Endodermal cell (in vitro differentiated cells): ENCODE measurements around the gene BARX2. TPM values are rescaled to one million over a fixed set of nuclear protein-coding genes. Genes with fewer than 3 reads are reported as not detected.

Experiments used
- DNase-seq: peaks from one replicate; pipeline ENCODE4 v3.0.0-alpha.2; 2017
- H3K27ac ChIP-seq: 2 replicates; pipeline ENCODE4 v1.5.1; 2013; ENCODE audit warnings: mild to moderate bottlenecking, low read depth, low read length, moderate library complexity
- H3K27me3 ChIP-seq: 2 replicates; pipeline ENCODE4 v1.6.1; 2013; ENCODE audit warnings: mild to moderate bottlenecking, low read length, moderate library complexity; ENCODE audit not compliant: insufficient read depth, control insufficient read depth, poor library complexity, severe bottlenecking
- H3K36me3 ChIP-seq: 2 replicates; pipeline ENCODE4 v1.7.0; 2013; ENCODE audit warnings: mild to moderate bottlenecking, low read length, moderate library complexity; ENCODE audit not compliant: control insufficient read depth, insufficient read depth
- H3K4me1 ChIP-seq: one replicate; pipeline ENCODE4 v1.7.0; 2013; ENCODE audit warnings: low read length; ENCODE audit not compliant: control insufficient read depth, insufficient read depth
- H3K4me3 ChIP-seq: 2 replicates; pipeline ENCODE4 v1.5.1; 2013; ENCODE audit warnings: mild to moderate bottlenecking, low read length, moderate library complexity
- H3K9ac ChIP-seq: 2 replicates; pipeline ENCODE4 v1.6.1; 2013; ENCODE audit warnings: mild to moderate bottlenecking, low read length, moderate library complexity; ENCODE audit not compliant: poor library complexity, severe bottlenecking; ENCODE audit errors: extremely low read depth
- H3K9me3 ChIP-seq: 2 replicates; pipeline ENCODE4 v1.6.1; 2013; ENCODE audit warnings: mild to moderate bottlenecking, low read length, moderate library complexity; ENCODE audit not compliant: control insufficient read depth
- H3K27ac Mint-ChIP-seq: 2 replicates; pipeline ENCODE4 v1.8.0; 2020; ENCODE audit warnings: mixed read lengths
- H3K27me3 Mint-ChIP-seq: 2 replicates; pipeline ENCODE4 v1.8.0; 2021; ENCODE audit warnings: mild to moderate bottlenecking, mixed read lengths; ENCODE audit not compliant: insufficient read depth
- H3K36me3 Mint-ChIP-seq: 2 replicates; pipeline ENCODE4 v1.8.0; 2020; ENCODE audit warnings: low read depth, mixed read lengths
- H3K4me1 Mint-ChIP-seq: 2 replicates; pipeline ENCODE4 v1.8.0; 2020; ENCODE audit warnings: mixed read lengths
- H3K4me3 Mint-ChIP-seq: 2 replicates; pipeline ENCODE4 v1.8.0; 2020; ENCODE audit warnings: mild to moderate bottlenecking, moderate library complexity, mixed read lengths
- H3K9me3 Mint-ChIP-seq: 2 replicates; pipeline ENCODE4 v1.8.0; 2020; ENCODE audit warnings: mild to moderate bottlenecking, mixed read lengths
- WGBS, 2 experiments: methylation state at CpG; one replicate each; pipeline versions ENCODE4 v1.1.5 to v1.1.7; 2013; ENCODE audit warnings: missing lambda C conversion rate in 2 of 2, mixed read lengths in 1 of 2; ENCODE audit not compliant: insufficient coverage in 1 of 2, insufficient read length in 1 of 2; 5-methylcytosine and 5-hydroxymethylcytosine counted together
- total RNA-seq, 2 donors: library from RNA; stranded (reverse); fragmentation: NEBNext Ultra II Directional in 1 of 2; extraction: Animal tissue kit (Norgen Biotek cat#: 25700) in 1 of 2; gene quantifications; 2 replicates in 1 of 2; 3 replicates in 1 of 2; pipeline ENCODE4 v1.2.1, GENCODE V29; 2021
- TF ChIP-seq, protein P1 (sequence below): fragments of 200-600 bp; sonication (generic); conservative IDR thresholded peaks from 2 replicates; pipeline ENCODE4 v1.5.0; 2021; ENCODE audit warnings: antibody characterized with exemption, mild to moderate bottlenecking

Gene BARX2
- total RNA-seq, 2 donors from 2014 or later, result not detected

- Histone ChIP-seq H3K27me3 (no peaks in the 10 kb centered on the region), H3K4me1 (no peaks in the 10 kb centered on the region), H3K9ac (no peak overlapping the region), H3K9me3 (no peaks in the 10 kb centered on the region), H3K36me3 (no peaks in the 10 kb centered on the region), H3K27ac (no peak overlapping the region), H3K4me3 (no peak overlapping the region)
- DNase-seq, result no peak
- no peaks in the 10 kb centered on the region for H3K36me3 Mint-ChIP-seq
- H3K27ac Mint-ChIP-seq, result no peak overlapping the region
- H3K9me3 Mint-ChIP-seq, result peaks cover 3% of the 10 kb centered on the region
- no peak overlapping the region for H3K4me3 Mint-ChIP-seq
- no peaks in the 10 kb centered on the region for H3K4me1 Mint-ChIP-seq
- TF ChIP-seq, protein P1, sequence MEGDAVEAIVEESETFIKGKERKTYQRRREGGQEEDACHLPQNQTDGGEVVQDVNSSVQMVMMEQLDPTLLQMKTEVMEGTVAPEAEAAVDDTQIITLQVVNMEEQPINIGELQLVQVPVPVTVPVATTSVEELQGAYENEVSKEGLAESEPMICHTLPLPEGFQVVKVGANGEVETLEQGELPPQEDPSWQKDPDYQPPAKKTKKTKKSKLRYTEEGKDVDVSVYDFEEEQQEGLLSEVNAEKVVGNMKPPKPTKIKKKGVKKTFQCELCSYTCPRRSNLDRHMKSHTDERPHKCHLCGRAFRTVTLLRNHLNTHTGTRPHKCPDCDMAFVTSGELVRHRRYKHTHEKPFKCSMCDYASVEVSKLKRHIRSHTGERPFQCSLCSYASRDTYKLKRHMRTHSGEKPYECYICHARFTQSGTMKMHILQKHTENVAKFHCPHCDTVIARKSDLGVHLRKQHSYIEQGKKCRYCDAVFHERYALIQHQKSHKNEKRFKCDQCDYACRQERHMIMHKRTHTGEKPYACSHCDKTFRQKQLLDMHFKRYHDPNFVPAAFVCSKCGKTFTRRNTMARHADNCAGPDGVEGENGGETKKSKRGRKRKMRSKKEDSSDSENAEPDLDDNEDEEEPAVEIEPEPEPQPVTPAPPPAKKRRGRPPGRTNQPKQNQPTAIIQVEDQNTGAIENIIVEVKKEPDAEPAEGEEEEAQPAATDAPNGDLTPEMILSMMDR, result no peak
- peaks cover 6% of the 10 kb centered on the region for H3K27me3 Mint-ChIP-seq
- no CpG with 5 or more reads among the region's 1 CpG for WGBS, 2 experiments
Observed at GRCh38 chr11:129484068-129484467, 108.4 kb downstream of the BARX2 start.

- no peaks in the 10 kb centered on the region for H3K36me3 ChIP-seq
- H3K4me1 Mint-ChIP-seq, result peaks cover 5% of the 10 kb centered on the region
Observed at GRCh38 chr11:129489249-129489648, 113.6 kb downstream of the BARX2 start.

DNA sequence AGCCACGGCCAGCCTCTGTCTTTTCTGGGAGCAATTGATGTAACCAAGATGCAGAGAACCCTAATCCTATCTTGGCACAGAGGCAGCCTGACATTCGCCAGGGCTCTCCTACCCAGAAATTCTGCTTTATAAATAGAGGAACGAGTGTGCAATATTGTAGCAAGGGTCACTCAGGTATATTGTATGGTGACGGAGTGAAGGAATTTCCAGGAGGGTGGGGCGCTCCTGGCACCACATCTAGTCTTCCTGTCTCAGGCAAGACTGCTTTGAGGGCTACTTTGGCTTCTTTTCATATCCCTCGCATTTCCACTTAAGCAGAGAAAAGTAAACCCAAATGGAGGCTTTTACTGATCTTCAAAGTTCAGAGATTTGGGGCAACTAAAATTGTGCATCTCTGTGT, 114.4 kb downstream of the BARX2 start:
- no peak overlapping the region for H3K4me3 Mint-ChIP-seq
- TF ChIP-seq, protein P1, result no peak
- H3K9me3 ChIP-seq, result no peaks in the 10 kb centered on the region
- no peaks in the 10 kb centered on the region for H3K36me3 ChIP-seq
- 93 to 98% methylated on average over 5 to 6 of the region's 6 CpGs for WGBS, 2 experiments
- peaks cover 5% of the 10 kb centered on the region for H3K4me1 Mint-ChIP-seq
- H3K27me3 ChIP-seq, result no peaks in the 10 kb centered on the region
- no peak overlapping the region for H3K27ac ChIP-seq
- H3K36me3 Mint-ChIP-seq, result no peaks in the 10 kb centered on the region
- no peaks in the 10 kb centered on the region for H3K4me1 ChIP-seq
- no peak overlapping the region for H3K9ac ChIP-seq
- peaks cover 26% of the 10 kb centered on the region for H3K27me3 Mint-ChIP-seq
- no peak overlapping the region for H3K4me3 ChIP-seq
- DNase-seq, result no peak
- no peak overlapping the region for H3K27ac Mint-ChIP-seq
- H3K9me3 Mint-ChIP-seq, result peaks cover 3% of the 10 kb centered on the region

More at GRCh38 chr11:129489249-129489648, 113.6 kb downstream of the BARX2 start:
- no peaks in the 10 kb centered on the region for H3K27me3 ChIP-seq
- H3K36me3 Mint-ChIP-seq, result no peaks in the 10 kb centered on the region
- no peak for DNase-seq
- TF ChIP-seq, protein P1, result no peak
- H3K4me3 Mint-ChIP-seq, result no peak overlapping the region
- no peaks in the 10 kb centered on the region for H3K9me3 ChIP-seq
- H3K9me3 Mint-ChIP-seq, result peaks cover 3% of the 10 kb centered on the region
- H3K27me3 Mint-ChIP-seq, result peaks cover 22% of the 10 kb centered on the region
- WGBS, 2 experiments, result 76 to 88% methylated on average over 1 of the region's 1 CpG
- no peak overlapping the region for H3K27ac Mint-ChIP-seq
- no peak overlapping the region for H3K4me3 ChIP-seq
- no peaks in the 10 kb centered on the region for H3K4me1 ChIP-seq
- H3K9ac ChIP-seq, result no peak overlapping the region
- no peak overlapping the region for H3K27ac ChIP-seq
